Mucosa of stomach (tissue), 1 donor: ENCODE results near the gene E2F2.

ENCODE experiments used
- H3K27me3 ChIP-seq: one replicate; pipeline ENCODE4 v1.7.0; 2013; ENCODE audit warnings: mild to moderate bottlenecking, low read length; ENCODE audit not compliant: control insufficient read depth, insufficient read depth
- H3K36me3 ChIP-seq: one replicate; pipeline ENCODE4 v1.7.0; 2013; ENCODE audit warnings: low read length; ENCODE audit not compliant: control insufficient read depth, insufficient read depth
- H3K4me1 ChIP-seq: one replicate; pipeline ENCODE4 v1.7.0; 2013; ENCODE audit warnings: mild to moderate bottlenecking, low read length; ENCODE audit not compliant: control insufficient read depth, insufficient read depth
- H3K4me3 ChIP-seq: one replicate; pipeline ENCODE4 v1.7.0; 2013; ENCODE audit warnings: low read length
- H3K9ac ChIP-seq: one replicate; pipeline ENCODE4 v1.7.0; 2013; ENCODE audit warnings: mild to moderate bottlenecking, low read length, moderate library complexity
- H3K9me3 ChIP-seq: one replicate; pipeline ENCODE4 v1.7.0; 2013; ENCODE audit warnings: mild to moderate bottlenecking, low read length, moderate library complexity; ENCODE audit not compliant: control insufficient read depth
- donor health status: Pancreatic carcinoma.

The E2F2 gene

DNA sequence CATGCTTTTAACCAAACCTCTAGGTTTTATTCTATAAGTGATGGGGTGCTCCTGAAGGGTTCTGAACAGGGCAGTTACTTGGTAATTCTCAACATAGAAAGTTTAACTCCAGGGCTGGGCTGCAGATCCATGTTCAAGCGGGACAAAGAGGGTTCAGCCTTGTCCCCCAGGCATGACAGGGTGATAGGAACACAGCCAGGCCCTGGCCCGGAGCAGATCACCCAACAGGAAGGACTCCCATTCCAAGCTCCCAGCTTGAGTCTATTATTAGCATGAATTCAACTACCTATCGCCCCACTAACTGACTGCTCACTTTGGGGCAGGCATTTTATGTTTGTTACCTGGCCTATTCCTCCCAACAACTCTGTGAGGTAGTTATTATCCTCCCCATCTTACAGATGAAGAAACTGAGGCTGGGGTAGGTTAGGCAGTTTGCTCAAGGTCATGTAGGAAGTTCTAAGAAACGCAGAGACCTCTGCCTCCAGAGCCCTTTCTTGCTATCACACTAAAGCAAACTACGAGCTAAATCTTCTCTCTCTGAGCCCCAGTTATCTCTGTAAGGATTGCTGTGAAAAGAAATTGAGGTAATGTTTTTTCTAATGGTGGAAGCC is 61.6 kb downstream of the E2F2 start:
- H3K4me3 ChIP-seq, result no peak overlapping the region
- H3K9me3 ChIP-seq, result no peaks in the 10 kb centered on the region
- H3K9ac ChIP-seq, result no peak overlapping the region
- H3K4me1 ChIP-seq, result no peaks in the 10 kb centered on the region
- no peaks in the 10 kb centered on the region for H3K36me3 ChIP-seq
- H3K27me3 ChIP-seq, result no peaks in the 10 kb centered on the region

DNA sequence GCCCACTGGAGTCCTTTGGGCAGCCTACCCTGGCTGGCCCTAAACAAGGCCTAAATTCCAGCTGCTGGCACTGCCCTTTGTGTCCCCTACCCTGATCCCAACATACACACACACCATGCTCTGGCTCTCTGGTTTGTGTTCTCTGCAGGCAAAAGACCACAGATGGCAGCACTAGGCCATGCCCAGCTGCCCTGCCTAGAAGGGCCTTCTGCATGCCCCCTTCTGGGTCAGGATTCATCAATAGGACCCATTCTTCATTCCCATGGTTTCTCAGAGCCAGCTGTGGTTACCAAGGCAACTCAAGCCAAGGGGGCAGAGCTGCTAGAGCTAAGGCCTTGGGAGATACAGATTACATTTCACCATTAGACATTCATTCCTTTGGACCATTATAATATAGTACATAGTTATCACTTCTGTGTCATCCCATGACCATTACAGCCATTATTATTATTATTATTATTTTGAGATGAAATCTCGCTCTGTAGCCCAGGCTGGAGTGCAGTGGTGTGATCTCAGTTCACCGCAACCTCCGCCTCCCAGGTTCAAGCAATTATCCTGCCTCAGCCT is 64.5 kb downstream of the E2F2 start:
- Histone ChIP-seq H3K4me3 (no peak overlapping the region), H3K9ac (no peak overlapping the region)

GRCh38 chr1:23463286-23463685 is 67.7 kb downstream of the E2F2 start:
- no peaks in the 10 kb centered on the region for H3K36me3 ChIP-seq
- peaks cover 4% of the 10 kb centered on the region for H3K4me1 ChIP-seq
- H3K4me3 ChIP-seq, result no peak overlapping the region
- no peak overlapping the region for H3K9ac ChIP-seq
- no peaks in the 10 kb centered on the region for H3K9me3 ChIP-seq
- no peaks in the 10 kb centered on the region for H3K27me3 ChIP-seq

More for the DNA sequence above, 64.5 kb downstream of the E2F2 start:
- Histone ChIP-seq H3K4me1 (no peaks in the 10 kb centered on the region), H3K9me3 (no peaks in the 10 kb centered on the region), H3K27me3 (no peaks in the 10 kb centered on the region), H3K36me3 (no peaks in the 10 kb centered on the region)

DNA sequence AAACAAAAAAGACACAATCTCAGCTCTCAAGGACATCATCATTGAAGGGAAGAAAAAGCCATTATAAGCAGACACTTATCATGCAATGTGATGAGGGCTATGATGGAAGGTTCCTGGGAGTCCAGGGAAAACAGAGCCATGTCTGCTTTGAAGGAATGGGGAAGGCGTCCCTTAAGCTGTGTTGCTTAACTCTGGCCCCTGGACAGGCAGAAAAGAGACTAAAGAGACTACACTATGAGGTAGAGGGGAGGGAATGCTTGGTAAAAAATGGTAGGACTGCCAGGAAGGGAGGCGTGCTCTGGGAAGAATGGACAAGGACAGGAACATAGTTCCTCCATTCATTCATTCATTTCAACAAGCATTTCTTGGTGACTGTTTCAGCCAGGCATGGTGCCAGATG is 68.3 kb downstream of the E2F2 start:
- H3K27me3 ChIP-seq, result no peaks in the 10 kb centered on the region
- H3K4me3 ChIP-seq, result no peak overlapping the region
- no peaks in the 10 kb centered on the region for H3K36me3 ChIP-seq
- peaks cover 4% of the 10 kb centered on the region for H3K4me1 ChIP-seq
- no peaks in the 10 kb centered on the region for H3K9me3 ChIP-seq
- H3K9ac ChIP-seq, result no peak overlapping the region

DNA sequence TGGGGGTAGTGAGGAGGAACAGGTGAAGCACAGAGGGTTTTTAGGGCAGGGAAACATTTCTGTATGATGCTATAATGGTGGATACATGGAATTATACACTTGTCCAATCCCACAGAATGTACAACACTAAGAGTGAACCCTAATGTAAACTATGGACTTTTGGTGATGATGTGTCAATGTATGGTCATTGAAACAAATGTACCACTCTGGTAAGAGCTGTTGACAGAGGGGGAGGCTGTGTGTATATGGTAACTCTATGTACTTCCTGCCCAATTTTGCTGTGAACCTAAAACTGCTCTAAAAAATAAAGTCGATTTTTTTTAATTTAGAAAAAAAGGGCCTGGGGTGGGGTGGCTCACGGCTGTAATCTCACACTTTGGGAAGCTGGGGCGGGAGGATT is 70.0 kb downstream of the E2F2 start:
- Histone ChIP-seq H3K4me1 (peaks cover 4% of the 10 kb centered on the region), H3K27me3 (no peaks in the 10 kb centered on the region), H3K36me3 (no peaks in the 10 kb centered on the region), H3K4me3 (no peak overlapping the region), H3K9ac (no peak overlapping the region), H3K9me3 (no peaks in the 10 kb centered on the region)

DNA sequence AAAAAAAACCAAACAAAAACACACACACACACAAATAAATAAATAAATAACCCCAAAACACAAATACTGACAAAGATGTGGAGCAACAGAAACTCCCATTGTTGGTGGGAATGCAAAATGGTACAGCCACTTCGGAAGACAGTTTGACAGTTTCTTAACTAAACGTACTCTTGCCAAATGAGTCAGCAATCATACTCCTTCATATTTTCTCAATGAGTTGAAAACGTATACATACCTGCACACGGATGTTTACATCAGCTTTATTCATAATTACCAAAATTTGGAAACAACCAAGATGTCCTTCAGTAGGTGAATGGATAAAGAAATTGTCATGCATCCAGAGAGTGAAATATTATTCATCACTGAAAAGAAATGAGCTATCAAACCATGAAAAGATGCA is 70.5 kb downstream of the E2F2 start:
- H3K9ac ChIP-seq, result no peak overlapping the region

DNA sequence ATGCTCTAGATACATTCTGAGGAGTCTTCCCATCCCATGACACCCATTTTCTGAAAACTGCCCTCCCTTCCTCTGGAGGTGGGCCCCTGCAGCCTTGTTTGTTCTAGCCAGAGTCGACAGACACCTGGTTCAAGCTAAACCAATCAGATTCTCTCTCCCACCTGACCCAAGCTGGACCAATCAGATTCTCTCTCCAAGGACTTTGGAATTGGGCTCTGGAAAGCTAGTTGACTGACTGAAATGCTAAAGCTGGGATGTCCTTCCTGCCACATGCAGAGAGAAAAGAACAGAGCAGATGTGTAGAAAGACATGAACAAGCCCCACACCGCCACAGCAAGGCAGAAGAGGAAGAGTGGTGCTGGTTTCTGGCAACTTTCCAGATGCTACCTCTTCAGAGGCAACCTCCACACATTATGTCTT is 71.7 kb downstream of the E2F2 start:
- Histone ChIP-seq H3K4me1 (peaks cover 4% of the 10 kb centered on the region), H3K9me3 (no peaks in the 10 kb centered on the region), H3K36me3 (peaks cover 4% of the 10 kb centered on the region), H3K4me3 (no peak overlapping the region), H3K9ac (no peak overlapping the region), H3K27me3 (no peaks in the 10 kb centered on the region)

More for the DNA sequence above, 70.5 kb downstream of the E2F2 start:
- no peak overlapping the region for H3K4me3 ChIP-seq
- no peaks in the 10 kb centered on the region for H3K36me3 ChIP-seq
- no peaks in the 10 kb centered on the region for H3K9me3 ChIP-seq
- no peaks in the 10 kb centered on the region for H3K27me3 ChIP-seq
- peaks cover 4% of the 10 kb centered on the region for H3K4me1 ChIP-seq
